Peyer's patch (tissue), 4 donors: ENCODE data around the gene RAB38. TPM values are rescaled to one million over a fixed set of nuclear protein-coding genes. Genes with fewer than 3 reads are reported as not detected.

Experiments
- DNase-seq, 3 donors: peaks; one replicate each; pipeline ENCODE4 v3.0.0-alpha.2; 2017 to 2019
- H3K27ac ChIP-seq, 4 donors: fragments of 200-600 bp; sonication (generic); one replicate each; pipeline ENCODE4 v1.5.1; 2016 to 2019
- H3K27me3 ChIP-seq, 2 donors: fragments of 200-600 bp; sonication (generic); one replicate each; pipeline ENCODE4 v1.5.1; 2019
- H3K36me3 ChIP-seq, 3 donors: fragments of 200-600 bp; sonication (generic); one replicate each; pipeline ENCODE4 v1.5.1; 2016 to 2019
- H3K4me1 ChIP-seq, 4 donors: fragments of 200-600 bp; sonication (generic); one replicate each; pipeline ENCODE4 v1.5.1; 2016 to 2019
- H3K4me3 ChIP-seq, 4 donors: fragments of 200-600 bp; sonication (generic); 1 replicate in 3 of 4; 2 replicates in 1 of 4; pipeline ENCODE4 v1.5.1; 2016 to 2019; ENCODE audit warnings: mild to moderate bottlenecking in 1 of 4
- H3K9me3 ChIP-seq, 4 donors: fragments of 200-600 bp; sonication (generic); one replicate each; pipeline ENCODE4 v1.5.1; 2016 to 2019; ENCODE audit warnings: mild to moderate bottlenecking in 1 of 4
- POLR2A ChIP-seq, 2 donors: fragments of 450-650 bp; IDR thresholded peaks; one replicate each; pipeline ENCODE4 v1.5.1; 2017; ENCODE audit warnings: antibody characterized with exemption in 2 of 2, mild to moderate bottlenecking in 2 of 2, moderate library complexity in 2 of 2
- total RNA-seq, 4 donors: library from RNA; depleted of rRNA; stranded (reverse); fragments of >200 nt; gene quantifications; one replicate each; pipeline ENCODE4 v1.1.0, GENCODE V29; 2016
- TF ChIP-seq, protein P1 (sequence below), 6 experiments: fragments of 450-650 bp in 4 of 6; fragments of 200-600 bp in 2 of 6; sonication (generic) in 1 of 6; IDR thresholded peaks; one replicate each; pipeline ENCODE4 v1.5.1; 2017 to 2019; ENCODE audit warnings: antibody characterized with exemption in 6 of 6, mild to moderate bottlenecking in 3 of 6, moderate library complexity in 1 of 6

Gene RAB38
- total RNA-seq, 4 donors from 2014 or later, result 3.7 to 6.6 (median 6.3) TPM; not detected in 1

GRCh38 chr11:88117281-88117858 is 57.9 kb downstream of the RAB38 start:
- H3K4me3 ChIP-seq, result no peak overlapping the region
- no peaks in the 10 kb centered on the region for H3K36me3 ChIP-seq
- no peak for DNase-seq
- H3K27ac ChIP-seq, result no peak overlapping the region
- no peaks in the 10 kb centered on the region for H3K4me1 ChIP-seq
- H3K9me3 ChIP-seq, result no peaks in the 10 kb centered on the region
- TF ChIP-seq POLR2A (IDR thresholded peaks at IDR 0.05), result no peak
- TF ChIP-seq, protein P1, sequence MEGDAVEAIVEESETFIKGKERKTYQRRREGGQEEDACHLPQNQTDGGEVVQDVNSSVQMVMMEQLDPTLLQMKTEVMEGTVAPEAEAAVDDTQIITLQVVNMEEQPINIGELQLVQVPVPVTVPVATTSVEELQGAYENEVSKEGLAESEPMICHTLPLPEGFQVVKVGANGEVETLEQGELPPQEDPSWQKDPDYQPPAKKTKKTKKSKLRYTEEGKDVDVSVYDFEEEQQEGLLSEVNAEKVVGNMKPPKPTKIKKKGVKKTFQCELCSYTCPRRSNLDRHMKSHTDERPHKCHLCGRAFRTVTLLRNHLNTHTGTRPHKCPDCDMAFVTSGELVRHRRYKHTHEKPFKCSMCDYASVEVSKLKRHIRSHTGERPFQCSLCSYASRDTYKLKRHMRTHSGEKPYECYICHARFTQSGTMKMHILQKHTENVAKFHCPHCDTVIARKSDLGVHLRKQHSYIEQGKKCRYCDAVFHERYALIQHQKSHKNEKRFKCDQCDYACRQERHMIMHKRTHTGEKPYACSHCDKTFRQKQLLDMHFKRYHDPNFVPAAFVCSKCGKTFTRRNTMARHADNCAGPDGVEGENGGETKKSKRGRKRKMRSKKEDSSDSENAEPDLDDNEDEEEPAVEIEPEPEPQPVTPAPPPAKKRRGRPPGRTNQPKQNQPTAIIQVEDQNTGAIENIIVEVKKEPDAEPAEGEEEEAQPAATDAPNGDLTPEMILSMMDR (IDR thresholded peaks at IDR 0.05), result no peak
- no peaks in the 10 kb centered on the region for H3K27me3 ChIP-seq

DNA sequence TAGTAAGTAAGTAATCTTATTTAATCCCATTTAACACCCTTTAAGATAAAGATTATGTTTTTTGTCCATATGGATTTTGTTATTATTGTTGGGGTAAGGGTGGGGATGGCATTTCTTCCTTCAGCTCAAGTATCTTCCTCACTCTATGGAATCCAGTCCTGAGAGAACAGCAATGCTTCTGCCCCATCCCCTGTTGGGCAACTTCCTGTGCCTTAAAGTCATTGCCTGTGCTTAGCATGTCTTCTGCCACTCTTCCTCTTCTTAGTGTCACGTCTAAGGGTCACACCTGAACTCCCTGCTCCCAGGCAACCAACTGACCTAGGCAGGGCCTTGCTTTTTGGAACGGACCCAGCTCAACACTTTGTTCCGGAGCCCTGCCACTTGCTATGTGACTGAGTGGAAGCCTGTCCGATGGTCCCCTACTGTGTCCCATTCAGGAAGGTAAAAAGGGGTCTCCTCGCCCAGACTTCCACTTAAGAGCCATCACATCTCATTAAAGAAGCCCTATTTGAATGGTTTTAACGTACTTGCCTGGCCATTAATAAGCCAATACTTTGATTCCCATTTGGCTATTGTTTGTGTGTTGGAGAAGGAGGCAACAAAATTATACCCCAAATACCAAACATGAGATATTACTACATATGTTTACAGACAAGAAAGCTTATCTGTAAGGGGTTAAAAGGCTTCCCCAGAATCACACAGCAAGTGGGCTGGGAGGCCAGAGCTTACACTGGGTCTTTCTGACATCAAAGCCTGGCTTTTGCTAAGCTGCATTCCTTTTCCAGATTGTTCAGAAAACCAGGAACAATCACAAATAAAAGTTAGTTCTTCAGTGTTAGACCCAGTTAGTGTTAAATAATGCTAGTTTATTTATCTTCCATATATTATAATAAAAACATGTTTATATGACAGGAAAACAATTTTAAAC is 59.2 kb downstream of the RAB38 start:
- TF ChIP-seq POLR2A (IDR thresholded peaks at IDR 0.05), result no peak
- TF ChIP-seq, protein P1 (IDR thresholded peaks at IDR 0.05), result no peak
- no peaks in the 10 kb centered on the region for H3K27me3 ChIP-seq
- H3K4me1 ChIP-seq, result no peaks in the 10 kb centered on the region
- H3K4me3 ChIP-seq, result no peak overlapping the region
- H3K36me3 ChIP-seq, result no peaks in the 10 kb centered on the region
- H3K9me3 ChIP-seq, result no peaks in the 10 kb centered on the region
- H3K27ac ChIP-seq, result no peak overlapping the region
- no peak for DNase-seq

DNA sequence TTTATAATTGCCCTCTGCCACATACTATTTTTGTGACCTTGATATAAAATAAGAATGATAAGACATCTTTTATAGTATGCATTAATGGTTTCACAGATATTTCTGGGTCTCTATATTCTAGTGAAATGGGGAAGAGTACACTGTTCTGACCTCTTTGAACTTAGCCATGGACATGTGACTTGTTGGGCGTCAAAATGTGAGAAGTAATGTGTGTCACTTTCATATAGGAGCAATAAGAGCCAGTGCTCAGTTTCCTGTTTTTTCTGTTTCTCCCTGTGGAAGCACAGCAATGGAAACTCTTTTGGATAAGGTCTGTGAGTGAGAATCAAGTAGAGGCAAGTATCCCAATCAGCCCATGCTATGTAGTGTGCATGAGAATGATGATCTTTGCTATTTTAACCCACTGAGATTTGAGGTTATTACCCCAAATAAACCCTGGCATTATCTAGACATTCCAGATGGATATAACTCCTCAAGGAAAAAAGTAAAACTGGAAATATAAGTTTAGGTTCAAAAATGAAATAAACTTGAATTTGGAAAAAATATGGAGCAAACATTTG is 60.7 kb downstream of the RAB38 start:
- Histone ChIP-seq H3K27me3 (no peaks in the 10 kb centered on the region), H3K4me1 (no peaks in the 10 kb centered on the region), H3K9me3 (no peaks in the 10 kb centered on the region), H3K4me3 (no peak overlapping the region), H3K36me3 (no peaks in the 10 kb centered on the region), H3K27ac (no peak overlapping the region)
- TF ChIP-seq, protein P1 (IDR thresholded peaks at IDR 0.05), result no peak
- TF ChIP-seq POLR2A (IDR thresholded peaks at IDR 0.05), result no peak
- DNase-seq, result no peak

DNA sequence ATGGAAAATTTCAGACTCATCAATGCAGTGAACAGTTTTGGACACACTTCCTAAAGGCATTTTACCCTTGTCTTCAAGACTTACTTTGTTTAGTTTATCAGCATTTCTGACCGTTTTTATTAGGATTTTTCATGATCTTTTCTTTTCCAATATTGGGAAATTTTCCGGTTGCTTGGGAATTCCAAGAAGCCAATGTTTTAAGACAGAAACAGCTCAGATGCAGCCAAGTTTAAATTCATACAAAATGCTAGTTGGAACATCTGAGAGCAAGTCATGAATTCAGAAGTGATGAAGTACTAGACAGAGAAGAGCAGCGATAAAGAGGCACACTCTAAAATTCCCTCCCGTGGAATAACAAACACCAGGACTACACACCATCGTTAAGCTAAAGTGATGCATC is 68.6 kb downstream of the RAB38 start:
- Histone ChIP-seq H3K27ac (no peak overlapping the region), H3K4me1 (peaks cover 0 to 8% (median 0%) of the 10 kb centered on the region in 4 donors), H3K9me3 (no peaks in the 10 kb centered on the region), H3K4me3 (no peak overlapping the region), H3K27me3 (no peaks in the 10 kb centered on the region), H3K36me3 (no peaks in the 10 kb centered on the region)
- no peak for DNase-seq
- TF ChIP-seq POLR2A (IDR thresholded peaks at IDR 0.05), result no peak

GRCh38 chr11:88105951-88106350 is 69.3 kb downstream of the RAB38 start:
- H3K9me3 ChIP-seq, result no peaks in the 10 kb centered on the region

More at GRCh38 chr11:88105951-88106350, 69.3 kb downstream of the RAB38 start:
- Histone ChIP-seq H3K36me3 (no peaks in the 10 kb centered on the region), H3K4me1 (peaks cover 0 to 8% (median 0%) of the 10 kb centered on the region in 4 donors), H3K27ac (no peak overlapping the region), H3K4me3 (no peak overlapping the region), H3K27me3 (no peaks in the 10 kb centered on the region)
- TF ChIP-seq POLR2A (IDR thresholded peaks at IDR 0.05), result no peak
- TF ChIP-seq, protein P1 (IDR thresholded peaks at IDR 0.05), result no peak
- no peak for DNase-seq
